ENCODE measurements around the gene CLCA2. TPM values are rescaled to one million over a fixed set of nuclear protein-coding genes. Genes with fewer than 3 reads are reported as not detected.

Gene CLCA2
- total and polyA plus RNA-seq, 2 donors (not counting 3 experiments of a cell fraction or from before 2014, with no cell fraction given) = 0.01 to 0.11 TPM

GRCh38 chr1:86471291-86471690, 47.3 kb downstream of the CLCA2 start:
- Histone ChIP-seq H3K4me3 (replicated peaks in 1 of 3; ENCODE audit: insufficient read depth in 1 of 3, low read depth in 1 of 3, low read length in 3 of 3) (no peak overlapping the region), H2AFZ (ENCODE audit: low read depth, low read length) (no peak overlapping the region), H3K9me3 (replicated peaks; ENCODE audit: control insufficient read depth, insufficient read depth, low read length) (no peaks in the 10 kb centered on the region), H3K79me2 (ENCODE audit: control insufficient read depth, insufficient read depth, low read length) (no peaks in the 10 kb centered on the region), H4K20me1 (replicated peaks; ENCODE audit: control insufficient read depth, extremely low read depth, insufficient read depth, low read length) (no peaks in the 10 kb centered on the region), H3K36me3 (ENCODE audit: control insufficient read depth in 2 of 2, extremely low read depth in 1 of 2, insufficient read depth in 2 of 2, low read length in 2 of 2) (no peaks in the 10 kb centered on the region), H3K9ac (replicated peaks; ENCODE audit: extremely low read depth, insufficient read depth, low read length) (no peak overlapping the region), H3K9me1 (replicated peaks; ENCODE audit: control insufficient read depth, extremely low read depth, insufficient read depth, low read length) (no peaks in the 10 kb centered on the region), H3K27me3 (ENCODE audit: control insufficient read depth in 2 of 2, insufficient read depth in 2 of 2, low read length in 2 of 2) (peaks cover 2 to 3% of the 10 kb centered on the region in 2 experiments), H3K4me2 (ENCODE audit: insufficient read depth, low read length) (no peak overlapping the region), H3K27ac (ENCODE audit: insufficient read depth, low read depth, low read length) (no peak overlapping the region), H3K4me1 (ENCODE audit: control insufficient read depth, extremely low read depth, insufficient read depth, low read length) (peaks cover 3% of the 10 kb centered on the region)
- no TSS peak for BruUV-seq (replicated peaks)
- DNase-seq (ENCODE audit: low read depth, low spot score) = no peak
- dilution Hi-C loops (cut with MboI; ENCODE audit: extremely low pct_ligation_motif_present, low sequenced_read_pairs) = no loop called here
- ChIA-PET CTCF (no interaction called here), POLR2A (no interaction called here)
- intact Hi-C loops (cut with micrococcal nuclease) = loop anchor here (10.0 kb wide), 2 partner anchors 214 to 614 kb away; no protein-coding TSS in a partner anchor
- FAIRE-seq = no peak
- no peak for TF ChIP-seq POLR2A (IDR thresholded peaks at IDR 0.05; ENCODE audit: low read depth, low read length)
- no peak for TF ChIP-seq POLR2AphosphoS5 (IDR thresholded peaks at IDR 0.05; ENCODE audit: insufficient read depth, low read depth, low read length)
- TF ChIP-seq JUN (IDR thresholded peaks at IDR 0.05; ENCODE audit: borderline replicate concordance, insufficient read depth, insufficient read length, low read depth) = no peak
- no peak for TF ChIP-seq FOS (IDR thresholded peaks at IDR 0.05; ENCODE audit: borderline replicate concordance, insufficient read depth, low read length)
- TF ChIP-seq CTCF (IDR thresholded peaks at IDR 0.05; ENCODE audit: extremely low read depth in 1 of 2, insufficient read depth in 1 of 2, low read depth in 1 of 2, low read length in 2 of 2) = no peak
- no peak for TF ChIP-seq GATA2 (IDR thresholded peaks at IDR 0.05; ENCODE audit: insufficient read depth, insufficient read length, low read depth, low read length)
- no peak for TF ChIP-seq EZH2 (IDR thresholded peaks at IDR 0.05; ENCODE audit: borderline replicate concordance, low read depth, low read length, severe bottlenecking)
- no peak for TF ChIP-seq MAX (IDR thresholded peaks at IDR 0.05; ENCODE audit: insufficient read depth, insufficient read length)
- no peak for TF ChIP-seq MYC (IDR thresholded peaks at IDR 0.05; ENCODE audit: low read depth, low read length)
